Measurements from ENCODE around the gene LCK. TPM values are rescaled to one million over a fixed set of nuclear protein-coding genes. Genes with fewer than 3 reads are reported as not detected.

Gene LCK
- total and polyA plus RNA-seq, 9 of the 15 experiments (the other 6 are each of a cell fraction or from before 2014, with no cell fraction given) = 0.04 to 0.47 (median 0.13) TPM; not detected in 6

DNA sequence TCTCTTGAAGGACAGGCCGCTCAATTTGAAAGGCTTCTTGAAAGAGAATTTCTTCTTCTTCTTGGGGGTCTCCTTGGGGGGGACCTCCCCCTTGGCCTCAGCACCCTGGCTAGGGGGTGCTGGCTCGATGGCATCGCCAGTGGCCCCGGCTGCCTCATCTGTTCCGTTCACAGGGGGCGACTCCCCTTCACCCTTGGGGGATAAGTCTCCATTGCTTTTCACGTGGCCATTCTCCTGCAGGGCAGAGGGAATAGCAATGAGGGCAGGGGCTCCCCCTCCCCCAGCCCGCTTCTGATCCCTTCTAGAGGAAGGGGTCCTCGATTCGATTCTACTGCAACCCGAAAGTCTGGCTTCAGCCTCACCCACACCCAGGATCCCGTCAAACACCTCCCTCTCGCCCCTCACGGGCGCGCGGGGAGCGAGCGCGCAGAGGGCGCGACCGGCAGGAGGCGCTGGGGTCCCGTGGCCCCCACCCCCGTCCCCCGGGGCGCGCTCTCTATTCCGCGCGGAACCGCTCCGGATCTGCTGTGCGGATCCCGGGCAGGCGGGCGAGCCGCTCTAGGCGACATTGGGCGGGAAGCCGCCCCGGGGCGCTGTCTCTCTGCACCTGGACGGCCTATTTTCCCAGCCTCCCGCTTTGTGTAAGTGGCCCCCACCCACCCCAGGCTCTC lies 83.9 kb downstream of the LCK start (continued):
- TF ChIP-seq ZNF384 (IDR thresholded peaks at IDR 0.05; ENCODE audit: low read depth, low read length) (0 out of 2 replicates have a peak, but pooled peaks have one; percentile 3), ZNF140 (CRISPR knock-in tag; IDR thresholded peaks at IDR 0.05) (no peak), SMAD4 (CRISPR knock-in tag; conservative IDR thresholded peaks at IDR 0.05) (peak; percentile 70; the same call in 1 of the 2 replicates), CREB1 (IDR thresholded peaks at IDR 0.05) (no peak), CREB1 (CRISPR knock-in tag; IDR thresholded peaks at IDR 0.05) (peak; percentile 62), PYGO2 (tag; IDR thresholded peaks at IDR 0.05) (no peak), SMARCB1 (IDR thresholded peaks at IDR 0.05; ENCODE audit: insufficient read length, low read depth) (no peak), ZNF316 (IDR thresholded peaks at IDR 0.05) (no peak), POLR3G (IDR thresholded peaks at IDR 0.05; ENCODE audit: extremely low read depth, insufficient read length, insufficient replicate concordance) (no peak), HMGN3 (IDR thresholded peaks at IDR 0.05; ENCODE audit: borderline replicate concordance, extremely low read depth, insufficient read length, low read depth, low read length) (peak; percentile 91), HDAC2 (IDR thresholded peaks at IDR 0.05) (0 out of 2 replicates have a peak, but pooled peaks have one; percentile 29), XRCC3 (IDR thresholded peaks at IDR 0.05) (no peak), TAF9B (IDR thresholded peaks at IDR 0.05; ENCODE audit: partially characterized antibody) (no peak)
- TF ChIP-seq, protein P1, sequence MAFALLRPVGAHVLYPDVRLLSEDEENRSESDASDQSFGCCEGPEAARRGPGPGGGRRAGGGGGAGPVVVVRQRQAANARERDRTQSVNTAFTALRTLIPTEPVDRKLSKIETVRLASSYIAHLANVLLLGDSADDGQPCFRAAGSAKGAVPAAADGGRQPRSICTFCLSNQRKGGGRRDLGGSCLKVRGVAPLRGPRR (CRISPR knock-in tag; IDR thresholded peaks at IDR 0.05) = no peak
- TF ChIP-seq, protein P2, sequence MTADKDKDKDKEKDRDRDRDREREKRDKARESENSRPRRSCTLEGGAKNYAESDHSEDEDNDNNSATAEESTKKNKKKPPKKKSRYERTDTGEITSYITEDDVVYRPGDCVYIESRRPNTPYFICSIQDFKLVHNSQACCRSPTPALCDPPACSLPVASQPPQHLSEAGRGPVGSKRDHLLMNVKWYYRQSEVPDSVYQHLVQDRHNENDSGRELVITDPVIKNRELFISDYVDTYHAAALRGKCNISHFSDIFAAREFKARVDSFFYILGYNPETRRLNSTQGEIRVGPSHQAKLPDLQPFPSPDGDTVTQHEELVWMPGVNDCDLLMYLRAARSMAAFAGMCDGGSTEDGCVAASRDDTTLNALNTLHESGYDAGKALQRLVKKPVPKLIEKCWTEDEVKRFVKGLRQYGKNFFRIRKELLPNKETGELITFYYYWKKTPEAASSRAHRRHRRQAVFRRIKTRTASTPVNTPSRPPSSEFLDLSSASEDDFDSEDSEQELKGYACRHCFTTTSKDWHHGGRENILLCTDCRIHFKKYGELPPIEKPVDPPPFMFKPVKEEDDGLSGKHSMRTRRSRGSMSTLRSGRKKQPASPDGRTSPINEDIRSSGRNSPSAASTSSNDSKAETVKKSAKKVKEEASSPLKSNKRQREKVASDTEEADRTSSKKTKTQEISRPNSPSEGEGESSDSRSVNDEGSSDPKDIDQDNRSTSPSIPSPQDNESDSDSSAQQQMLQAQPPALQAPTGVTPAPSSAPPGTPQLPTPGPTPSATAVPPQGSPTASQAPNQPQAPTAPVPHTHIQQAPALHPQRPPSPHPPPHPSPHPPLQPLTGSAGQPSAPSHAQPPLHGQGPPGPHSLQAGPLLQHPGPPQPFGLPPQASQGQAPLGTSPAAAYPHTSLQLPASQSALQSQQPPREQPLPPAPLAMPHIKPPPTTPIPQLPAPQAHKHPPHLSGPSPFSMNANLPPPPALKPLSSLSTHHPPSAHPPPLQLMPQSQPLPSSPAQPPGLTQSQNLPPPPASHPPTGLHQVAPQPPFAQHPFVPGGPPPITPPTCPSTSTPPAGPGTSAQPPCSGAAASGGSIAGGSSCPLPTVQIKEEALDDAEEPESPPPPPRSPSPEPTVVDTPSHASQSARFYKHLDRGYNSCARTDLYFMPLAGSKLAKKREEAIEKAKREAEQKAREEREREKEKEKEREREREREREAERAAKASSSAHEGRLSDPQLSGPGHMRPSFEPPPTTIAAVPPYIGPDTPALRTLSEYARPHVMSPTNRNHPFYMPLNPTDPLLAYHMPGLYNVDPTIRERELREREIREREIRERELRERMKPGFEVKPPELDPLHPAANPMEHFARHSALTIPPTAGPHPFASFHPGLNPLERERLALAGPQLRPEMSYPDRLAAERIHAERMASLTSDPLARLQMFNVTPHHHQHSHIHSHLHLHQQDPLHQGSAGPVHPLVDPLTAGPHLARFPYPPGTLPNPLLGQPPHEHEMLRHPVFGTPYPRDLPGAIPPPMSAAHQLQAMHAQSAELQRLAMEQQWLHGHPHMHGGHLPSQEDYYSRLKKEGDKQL (CRISPR knock-in tag; IDR thresholded peaks at IDR 0.05; ENCODE audit: borderline replicate concordance) = no peak
- TF ChIP-seq, protein P3, sequence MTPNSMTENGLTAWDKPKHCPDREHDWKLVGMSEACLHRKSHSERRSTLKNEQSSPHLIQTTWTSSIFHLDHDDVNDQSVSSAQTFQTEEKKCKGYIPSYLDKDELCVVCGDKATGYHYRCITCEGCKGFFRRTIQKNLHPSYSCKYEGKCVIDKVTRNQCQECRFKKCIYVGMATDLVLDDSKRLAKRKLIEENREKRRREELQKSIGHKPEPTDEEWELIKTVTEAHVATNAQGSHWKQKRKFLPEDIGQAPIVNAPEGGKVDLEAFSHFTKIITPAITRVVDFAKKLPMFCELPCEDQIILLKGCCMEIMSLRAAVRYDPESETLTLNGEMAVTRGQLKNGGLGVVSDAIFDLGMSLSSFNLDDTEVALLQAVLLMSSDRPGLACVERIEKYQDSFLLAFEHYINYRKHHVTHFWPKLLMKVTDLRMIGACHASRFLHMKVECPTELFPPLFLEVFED (CRISPR knock-in tag; conservative IDR thresholded peaks at IDR 0.05) = no peak
- TF ChIP-seq, protein P4, sequence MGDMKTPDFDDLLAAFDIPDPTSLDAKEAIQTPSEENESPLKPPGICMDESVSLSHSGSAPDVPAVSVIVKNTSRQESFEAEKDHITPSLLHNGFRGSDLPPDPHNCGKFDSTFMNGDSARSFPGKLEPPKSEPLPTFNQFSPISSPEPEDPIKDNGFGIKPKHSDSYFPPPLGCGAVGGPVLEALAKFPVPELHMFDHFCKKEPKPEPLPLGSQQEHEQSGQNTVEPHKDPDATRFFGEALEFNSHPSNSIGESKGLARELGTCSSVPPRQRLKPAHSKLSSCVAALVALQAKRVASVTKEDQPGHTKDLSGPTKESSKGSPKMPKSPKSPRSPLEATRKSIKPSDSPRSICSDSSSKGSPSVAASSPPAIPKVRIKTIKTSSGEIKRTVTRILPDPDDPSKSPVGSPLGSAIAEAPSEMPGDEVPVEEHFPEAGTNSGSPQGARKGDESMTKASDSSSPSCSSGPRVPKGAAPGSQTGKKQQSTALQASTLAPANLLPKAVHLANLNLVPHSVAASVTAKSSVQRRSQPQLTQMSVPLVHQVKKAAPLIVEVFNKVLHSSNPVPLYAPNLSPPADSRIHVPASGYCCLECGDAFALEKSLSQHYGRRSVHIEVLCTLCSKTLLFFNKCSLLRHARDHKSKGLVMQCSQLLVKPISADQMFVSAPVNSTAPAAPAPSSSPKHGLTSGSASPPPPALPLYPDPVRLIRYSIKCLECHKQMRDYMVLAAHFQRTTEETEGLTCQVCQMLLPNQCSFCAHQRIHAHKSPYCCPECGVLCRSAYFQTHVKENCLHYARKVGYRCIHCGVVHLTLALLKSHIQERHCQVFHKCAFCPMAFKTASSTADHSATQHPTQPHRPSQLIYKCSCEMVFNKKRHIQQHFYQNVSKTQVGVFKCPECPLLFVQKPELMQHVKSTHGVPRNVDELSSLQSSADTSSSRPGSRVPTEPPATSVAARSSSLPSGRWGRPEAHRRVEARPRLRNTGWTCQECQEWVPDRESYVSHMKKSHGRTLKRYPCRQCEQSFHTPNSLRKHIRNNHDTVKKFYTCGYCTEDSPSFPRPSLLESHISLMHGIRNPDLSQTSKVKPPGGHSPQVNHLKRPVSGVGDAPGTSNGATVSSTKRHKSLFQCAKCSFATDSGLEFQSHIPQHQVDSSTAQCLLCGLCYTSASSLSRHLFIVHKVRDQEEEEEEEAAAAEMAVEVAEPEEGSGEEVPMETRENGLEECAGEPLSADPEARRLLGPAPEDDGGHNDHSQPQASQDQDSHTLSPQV (IDR thresholded peaks at IDR 0.05) = 0 out of 2 replicates have a peak, but pooled peaks have one; percentile 6

Measured in K562 (cell line).